ENCODE data around the gene C2orf68.
"Not testable (repeated sequence)": the region's sequence is repeated elsewhere in the genome, so short reads cannot be mapped to it uniquely, and the experiment has no call there.

C2orf68 gene

GRCh38 chr2:85611705-85612587 lies at the start of gene C2orf68:
TSS of gene C2orf68 (minus strand) at chr2:85612066. CDS start at chr2:85611984, 82 bp downstream.
- in situ Hi-C loops (cut with MboI; ENCODE audit: low sequenced_read_pairs) = no loop called here

- in situ Hi-C loops (cut with MboI; ENCODE audit: low sequenced_read_pairs) = no loop called here
Measured at GRCh38 chr2:85661139-85661858, 49.4 kb upstream of the C2orf68 start.

GRCh38 chr2:85660725-85661124 lies 48.9 kb upstream of the C2orf68 start:
- in situ Hi-C loops (cut with MboI; ENCODE audit: low sequenced_read_pairs) = no loop called here

GRCh38 chr2:85660301-85660700 lies 48.4 kb upstream of the C2orf68 start:
- in situ Hi-C loops (cut with MboI; ENCODE audit: low sequenced_read_pairs) = not testable (repeated sequence)

GRCh38 chr2:85659324-85659981 lies 47.6 kb upstream of the C2orf68 start:
- in situ Hi-C loops (cut with MboI; ENCODE audit: low sequenced_read_pairs) = no loop called here

- in situ Hi-C loops (cut with MboI; ENCODE audit: low sequenced_read_pairs) = not testable (repeated sequence)
Measured at GRCh38 chr2:85657399-85657798, 45.5 kb upstream of the C2orf68 start.

GRCh38 chr2:85656468-85656867 lies 44.6 kb upstream of the C2orf68 start:
- in situ Hi-C loops (cut with MboI; ENCODE audit: low sequenced_read_pairs) = no loop called here

- in situ Hi-C loops (cut with MboI; ENCODE audit: low sequenced_read_pairs) = no loop called here
Measured at GRCh38 chr2:85655961-85656417, 44.1 kb upstream of the C2orf68 start.

GRCh38 chr2:85653996-85654395 lies 42.1 kb upstream of the C2orf68 start:
- in situ Hi-C loops (cut with MboI; ENCODE audit: low sequenced_read_pairs) = no loop called here

GRCh38 chr2:85652056-85652455 lies 40.2 kb upstream of the C2orf68 start:
- in situ Hi-C loops (cut with MboI; ENCODE audit: low sequenced_read_pairs) = no loop called here

- in situ Hi-C loops (cut with MboI; ENCODE audit: low sequenced_read_pairs) = no loop called here
Measured at GRCh38 chr2:85651097-85651496, 39.2 kb upstream of the C2orf68 start.

- in situ Hi-C loops (cut with MboI; ENCODE audit: low sequenced_read_pairs) = no loop called here
Measured at GRCh38 chr2:85650456-85650855, 38.6 kb upstream of the C2orf68 start.

- in situ Hi-C loops (cut with MboI; ENCODE audit: low sequenced_read_pairs) = no loop called here
Measured at GRCh38 chr2:85649201-85650190, 37.6 kb upstream of the C2orf68 start.

- in situ Hi-C loops (cut with MboI; ENCODE audit: low sequenced_read_pairs) = no loop called here
Measured at GRCh38 chr2:85648619-85649018, 36.8 kb upstream of the C2orf68 start.

GRCh38 chr2:85647823-85648526 lies 36.1 kb upstream of the C2orf68 start:
- in situ Hi-C loops (cut with MboI; ENCODE audit: low sequenced_read_pairs) = no loop called here

- in situ Hi-C loops (cut with MboI; ENCODE audit: low sequenced_read_pairs) = no loop called here
Measured at GRCh38 chr2:85646166-85646565, 34.3 kb upstream of the C2orf68 start.

GRCh38 chr2:85644909-85645308 lies 33.0 kb upstream of the C2orf68 start:
- in situ Hi-C loops (cut with MboI; ENCODE audit: low sequenced_read_pairs) = no loop called here

GRCh38 chr2:85642725-85643124 lies 30.9 kb upstream of the C2orf68 start:
- in situ Hi-C loops (cut with MboI; ENCODE audit: low sequenced_read_pairs) = no loop called here

- in situ Hi-C loops (cut with MboI; ENCODE audit: low sequenced_read_pairs) = no loop called here
Measured at GRCh38 chr2:85635636-85636035, 23.8 kb upstream of the C2orf68 start.

- in situ Hi-C loops (cut with MboI; ENCODE audit: low sequenced_read_pairs) = no loop called here
Measured at GRCh38 chr2:85635011-85635410, 23.1 kb upstream of the C2orf68 start.
